Measurements from ENCODE around the gene FAM181A.

The FAM181A gene

DNA sequence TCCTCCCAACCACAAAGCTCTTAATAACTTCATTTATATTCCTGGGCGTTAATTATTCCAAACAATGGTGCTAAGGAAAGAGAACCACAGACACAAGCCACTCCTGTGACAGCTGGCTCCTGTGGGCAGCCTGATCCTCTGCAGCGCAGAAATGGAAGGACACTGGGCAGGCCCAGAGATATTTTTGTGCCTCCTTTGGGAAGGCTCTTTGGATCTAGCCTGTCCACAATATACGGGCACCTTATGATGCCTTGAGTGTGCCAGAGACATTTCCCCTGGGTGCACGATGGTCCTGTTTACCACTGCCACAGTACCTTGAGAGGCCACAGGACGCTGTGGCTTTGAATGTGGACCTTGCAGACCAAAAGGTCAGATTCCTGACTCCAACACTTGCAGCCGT, 47.2 kb downstream of the FAM181A start:
- DNase-seq (ENCODE audit: extremely low spot score), result no peak
- POLR2A ChIA-PET, result no interaction called here
- TF ChIP-seq CTBP1 (IDR thresholded peaks at IDR 0.05; ENCODE audit: borderline replicate concordance) (no peak), SP1 (IDR thresholded peaks at IDR 0.05) (no peak), LEF1 (IDR thresholded peaks at IDR 0.05; ENCODE audit: borderline replicate concordance) (no peak), ARNT (IDR thresholded peaks at IDR 0.05) (no peak), TARDBP (IDR thresholded peaks at IDR 0.05) (no peak), L3MBTL2 (conservative IDR thresholded peaks at IDR 0.05) (no peak), HDGF (IDR thresholded peaks at IDR 0.05; ENCODE audit: borderline replicate concordance) (no peak), NFRKB (IDR thresholded peaks at IDR 0.05) (no peak), FOXK2 (IDR thresholded peaks at IDR 0.05) (no peak), FOXM1 (IDR thresholded peaks at IDR 0.05; ENCODE audit: borderline replicate concordance) (no peak), BHLHE40 (IDR thresholded peaks at IDR 0.05; ENCODE audit: borderline replicate concordance) (no peak), SUZ12 (IDR thresholded peaks at IDR 0.05) (no peak), ZNF384 (IDR thresholded peaks at IDR 0.05) (no peak), ELF4 (IDR thresholded peaks at IDR 0.05) (no peak), FOXA1 (IDR thresholded peaks at IDR 0.05) (no peak)
- TF ChIP-seq, protein P1, sequence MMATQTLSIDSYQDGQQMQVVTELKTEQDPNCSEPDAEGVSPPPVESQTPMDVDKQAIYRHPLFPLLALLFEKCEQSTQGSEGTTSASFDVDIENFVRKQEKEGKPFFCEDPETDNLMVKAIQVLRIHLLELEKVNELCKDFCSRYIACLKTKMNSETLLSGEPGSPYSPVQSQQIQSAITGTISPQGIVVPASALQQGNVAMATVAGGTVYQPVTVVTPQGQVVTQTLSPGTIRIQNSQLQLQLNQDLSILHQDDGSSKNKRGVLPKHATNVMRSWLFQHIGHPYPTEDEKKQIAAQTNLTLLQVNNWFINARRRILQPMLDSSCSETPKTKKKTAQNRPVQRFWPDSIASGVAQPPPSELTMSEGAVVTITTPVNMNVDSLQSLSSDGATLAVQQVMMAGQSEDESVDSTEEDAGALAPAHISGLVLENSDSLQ (IDR thresholded peaks at IDR 0.05), result no peak
- CTCF ChIA-PET, result interaction anchor here (0.6 kb wide), 1 partner anchor 34 kb away, joined by 3 read pairs; no protein-coding TSS in a partner anchor

DNA sequence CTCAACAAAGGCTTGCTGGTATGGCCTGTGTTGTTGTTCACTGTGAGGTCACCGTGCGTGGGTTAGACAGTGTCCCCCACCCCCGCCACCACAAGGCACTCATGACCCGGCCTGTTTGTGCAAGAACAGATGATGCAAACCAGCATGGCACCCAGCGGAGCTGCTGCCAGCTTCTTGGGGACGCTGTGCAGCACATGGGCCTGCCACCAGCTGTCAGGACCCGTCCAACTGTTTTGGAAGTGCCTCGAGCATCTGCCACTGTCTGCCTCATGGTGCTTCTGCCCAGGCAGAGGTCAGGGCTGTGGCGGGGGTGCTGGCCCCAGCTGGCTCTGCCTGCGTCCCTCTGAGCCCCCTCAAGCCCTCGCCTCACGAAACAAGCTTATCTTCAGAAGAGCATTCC, 47.7 kb downstream of the FAM181A start:
- DNase-seq (ENCODE audit: extremely low spot score), result no peak
- CTCF ChIA-PET, result interaction anchor here (0.6 kb wide), 1 partner anchor 35 kb away, joined by 3 read pairs; no protein-coding TSS in a partner anchor
- POLR2A ChIA-PET, result no interaction called here
- no peak for TF ChIP-seq SP1 (IDR thresholded peaks at IDR 0.05)
- no peak for TF ChIP-seq ELF4 (IDR thresholded peaks at IDR 0.05)
- TF ChIP-seq HDGF (IDR thresholded peaks at IDR 0.05; ENCODE audit: borderline replicate concordance), result no peak
- TF ChIP-seq BHLHE40 (IDR thresholded peaks at IDR 0.05; ENCODE audit: borderline replicate concordance), result no peak
- TF ChIP-seq FOXK2 (IDR thresholded peaks at IDR 0.05), result no peak
- no peak for TF ChIP-seq CTBP1 (IDR thresholded peaks at IDR 0.05; ENCODE audit: borderline replicate concordance)
- TF ChIP-seq FOXM1 (IDR thresholded peaks at IDR 0.05; ENCODE audit: borderline replicate concordance), result no peak
- no peak for TF ChIP-seq NFRKB (IDR thresholded peaks at IDR 0.05)

DNA sequence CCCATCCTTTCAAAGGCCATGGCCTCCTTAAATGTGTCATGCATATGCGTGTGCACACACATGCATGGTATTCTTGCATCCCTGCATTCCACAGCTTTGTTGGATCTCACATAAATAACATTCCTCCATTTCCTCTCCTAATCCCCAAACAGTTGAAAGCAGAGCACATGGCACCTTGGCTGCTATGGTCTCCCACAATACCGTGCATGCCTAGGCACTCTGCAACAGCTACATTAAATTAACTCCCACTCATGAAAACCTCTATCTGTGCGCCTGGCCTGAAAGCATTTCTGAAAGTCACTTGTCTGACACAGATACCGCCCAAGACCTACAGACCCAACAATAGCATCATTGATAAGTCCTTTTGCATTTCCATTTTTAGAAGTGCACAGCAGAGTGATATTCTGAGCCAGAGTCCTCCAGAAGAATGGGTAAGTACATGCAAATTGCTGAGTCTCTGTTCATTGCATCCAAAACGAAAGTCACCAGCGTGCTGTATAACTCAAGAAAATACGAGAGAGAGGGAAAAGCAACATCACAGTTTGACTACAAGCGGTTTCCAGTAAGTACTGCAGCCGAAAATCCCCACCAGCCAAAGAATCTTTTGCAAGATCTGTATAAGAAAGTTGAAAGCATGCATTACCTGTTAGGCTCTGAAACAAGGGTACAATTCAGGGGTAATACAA, 48.8 kb downstream of the FAM181A start:
- ChIA-PET CTCF (interaction anchor here (1.0 kb wide), 1 partner anchor 36 kb away, joined by 3 read pairs; no protein-coding TSS in a partner anchor), POLR2A (no interaction called here)
- TF ChIP-seq ARNT (IDR thresholded peaks at IDR 0.05) (no peak), FOXA1 (IDR thresholded peaks at IDR 0.05) (no peak), ZNF384 (IDR thresholded peaks at IDR 0.05) (no peak), SUZ12 (IDR thresholded peaks at IDR 0.05) (no peak), LEF1 (IDR thresholded peaks at IDR 0.05; ENCODE audit: borderline replicate concordance) (no peak), FOXM1 (IDR thresholded peaks at IDR 0.05; ENCODE audit: borderline replicate concordance) (no peak), L3MBTL2 (conservative IDR thresholded peaks at IDR 0.05) (no peak), ELF4 (IDR thresholded peaks at IDR 0.05) (no peak), CTBP1 (IDR thresholded peaks at IDR 0.05; ENCODE audit: borderline replicate concordance) (no peak), TARDBP (IDR thresholded peaks at IDR 0.05) (no peak), SP1 (IDR thresholded peaks at IDR 0.05) (no peak), FOXK2 (IDR thresholded peaks at IDR 0.05) (no peak), BHLHE40 (IDR thresholded peaks at IDR 0.05; ENCODE audit: borderline replicate concordance) (no peak), HDGF (IDR thresholded peaks at IDR 0.05; ENCODE audit: borderline replicate concordance) (no peak), NFRKB (IDR thresholded peaks at IDR 0.05) (no peak)
- TF ChIP-seq, protein P1 (IDR thresholded peaks at IDR 0.05), result no peak
- DNase-seq (ENCODE audit: extremely low spot score), result no peak

DNA sequence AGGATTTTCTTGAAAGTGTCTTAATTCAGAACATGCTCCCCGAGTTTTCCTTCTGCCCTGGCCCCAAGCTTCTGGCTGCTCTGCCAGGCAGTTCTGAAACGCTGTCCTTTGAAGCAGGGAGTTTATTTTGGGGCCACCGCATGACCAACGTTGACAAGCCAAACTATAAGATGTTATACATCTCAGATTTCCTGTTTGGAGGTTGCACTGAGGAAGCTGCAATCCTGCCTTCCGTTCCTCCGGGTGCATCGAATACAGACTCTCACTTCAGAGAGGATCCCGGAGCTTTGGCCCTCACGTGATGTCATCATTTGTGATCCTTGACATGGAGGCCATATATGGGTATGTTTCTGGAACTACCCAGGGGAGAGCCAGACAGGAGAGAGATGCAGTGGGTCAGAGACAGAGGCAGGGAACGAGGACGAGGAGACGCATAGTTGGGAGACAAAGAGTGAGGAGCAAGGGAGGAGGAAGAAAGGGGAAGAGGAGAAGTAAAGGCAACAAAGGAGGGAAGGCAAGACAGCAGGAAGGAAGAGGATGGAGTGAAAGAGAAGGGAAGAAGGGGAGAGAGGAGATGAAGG, 49.4 kb downstream of the FAM181A start, which contains the start of gene ASB2:
Gene ASB2 (minus strand): TSS at position 94 of the 581 bp plus-strand sequence. CDS start 12,031 bp downstream, outside the sequence.
- ChIA-PET POLR2A (no interaction called here), CTCF (interaction anchor here (1.0 kb wide), 1 partner anchor 37 kb away, joined by 3 read pairs; no protein-coding TSS in a partner anchor)
- no peak for DNase-seq (ENCODE audit: extremely low spot score)
- TF ChIP-seq HDGF (IDR thresholded peaks at IDR 0.05; ENCODE audit: borderline replicate concordance), result no peak
- no peak for TF ChIP-seq CTBP1 (IDR thresholded peaks at IDR 0.05; ENCODE audit: borderline replicate concordance)
- TF ChIP-seq FOXM1 (IDR thresholded peaks at IDR 0.05; ENCODE audit: borderline replicate concordance), result no peak
- no peak for TF ChIP-seq BHLHE40 (IDR thresholded peaks at IDR 0.05; ENCODE audit: borderline replicate concordance)
- no peak for TF ChIP-seq SP1 (IDR thresholded peaks at IDR 0.05)
- no peak for TF ChIP-seq ARNT (IDR thresholded peaks at IDR 0.05)
- TF ChIP-seq NFRKB (IDR thresholded peaks at IDR 0.05), result no peak
- no peak for TF ChIP-seq FOXA1 (IDR thresholded peaks at IDR 0.05)
- TF ChIP-seq, protein P1 (IDR thresholded peaks at IDR 0.05), result no peak
- no peak for TF ChIP-seq TARDBP (IDR thresholded peaks at IDR 0.05)
- no peak for TF ChIP-seq ELF4 (IDR thresholded peaks at IDR 0.05)
- TF ChIP-seq LEF1 (IDR thresholded peaks at IDR 0.05; ENCODE audit: borderline replicate concordance), result no peak

DNA sequence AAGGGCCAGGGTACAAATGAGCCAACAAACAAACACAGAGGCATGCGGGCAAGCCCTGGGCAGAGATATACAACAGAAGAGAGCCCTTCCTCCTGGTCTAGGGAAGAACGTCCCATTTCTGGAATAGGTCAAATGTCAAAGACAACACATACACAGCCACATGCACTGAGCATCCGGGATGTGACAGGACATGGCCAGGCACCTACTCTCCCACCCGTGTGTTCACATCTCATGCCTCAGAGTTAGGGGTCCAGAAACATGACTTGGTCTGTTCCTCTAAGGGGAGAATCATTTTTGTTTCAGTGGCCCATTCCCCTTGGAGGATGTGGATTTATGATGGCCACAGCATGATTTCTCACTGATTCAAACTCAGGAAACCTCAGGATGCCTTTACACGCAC, 50.0 kb downstream of the FAM181A start:
- ChIA-PET POLR2A (no interaction called here), CTCF (interaction anchor here (0.7 to 1.0 kb wide), 2 partner anchors 37 to 305 kb away, joined by 3 read pairs; no protein-coding TSS in a partner anchor)
- TF ChIP-seq L3MBTL2 (conservative IDR thresholded peaks at IDR 0.05), result no peak
- TF ChIP-seq FOXK2 (IDR thresholded peaks at IDR 0.05), result no peak
- TF ChIP-seq, protein P1 (IDR thresholded peaks at IDR 0.05), result no peak
- no peak for TF ChIP-seq ARNT (IDR thresholded peaks at IDR 0.05)
- no peak for TF ChIP-seq TARDBP (IDR thresholded peaks at IDR 0.05)
- no peak for TF ChIP-seq ELF4 (IDR thresholded peaks at IDR 0.05)
- no peak for TF ChIP-seq FOXM1 (IDR thresholded peaks at IDR 0.05; ENCODE audit: borderline replicate concordance)
- no peak for TF ChIP-seq LEF1 (IDR thresholded peaks at IDR 0.05; ENCODE audit: borderline replicate concordance)
- no peak for TF ChIP-seq FOXA1 (IDR thresholded peaks at IDR 0.05)
- no peak for TF ChIP-seq ZNF384 (IDR thresholded peaks at IDR 0.05)
- TF ChIP-seq BHLHE40 (IDR thresholded peaks at IDR 0.05; ENCODE audit: borderline replicate concordance), result no peak
- DNase-seq (ENCODE audit: extremely low spot score), result no peak
